Measurements from ENCODE around the gene HOXD9. TPM values are rescaled to one million over a fixed set of nuclear protein-coding genes. Genes with fewer than 3 reads are reported as not detected.

The HOXD9 gene
- total RNA-seq, 2 donors from 2014 or later: 1.4 TPM; not detected in 1

DNA sequence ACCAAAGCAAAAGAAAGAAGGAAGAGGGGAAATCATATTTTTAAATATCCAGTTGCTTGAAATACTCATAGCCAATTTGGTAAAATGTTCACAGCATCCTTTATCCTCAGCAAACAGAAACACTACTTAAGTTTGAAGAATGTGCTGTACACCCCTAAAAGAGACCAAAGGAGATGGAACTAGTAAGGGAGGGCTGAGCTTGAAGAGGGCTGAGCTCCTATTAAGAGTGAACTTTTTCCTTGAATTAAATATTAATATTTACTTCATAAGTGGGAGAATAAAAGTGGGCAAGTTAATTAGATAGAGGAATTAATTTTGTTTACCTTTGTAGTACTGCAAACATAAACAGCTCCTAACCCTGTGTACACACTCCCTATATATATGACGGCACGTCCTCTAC lies 45.7 kb upstream of the HOXD9 start:
- H3K27me3 ChIP-seq (replicated peaks; ENCODE audit: insufficient read depth): peaks cover 75% of the 10 kb centered on the region
- DNase-seq (ENCODE audit: low spot score) (no peak), ATAC-seq (ENCODE audit: insufficient number of reproducible peaks, low FRiP score, low read depth) (no peak)
- H3K36me3 ChIP-seq: no peaks in the 10 kb centered on the region
- no peaks in the 10 kb centered on the region for H3K9me3 ChIP-seq
- TF ChIP-seq, protein P1, sequence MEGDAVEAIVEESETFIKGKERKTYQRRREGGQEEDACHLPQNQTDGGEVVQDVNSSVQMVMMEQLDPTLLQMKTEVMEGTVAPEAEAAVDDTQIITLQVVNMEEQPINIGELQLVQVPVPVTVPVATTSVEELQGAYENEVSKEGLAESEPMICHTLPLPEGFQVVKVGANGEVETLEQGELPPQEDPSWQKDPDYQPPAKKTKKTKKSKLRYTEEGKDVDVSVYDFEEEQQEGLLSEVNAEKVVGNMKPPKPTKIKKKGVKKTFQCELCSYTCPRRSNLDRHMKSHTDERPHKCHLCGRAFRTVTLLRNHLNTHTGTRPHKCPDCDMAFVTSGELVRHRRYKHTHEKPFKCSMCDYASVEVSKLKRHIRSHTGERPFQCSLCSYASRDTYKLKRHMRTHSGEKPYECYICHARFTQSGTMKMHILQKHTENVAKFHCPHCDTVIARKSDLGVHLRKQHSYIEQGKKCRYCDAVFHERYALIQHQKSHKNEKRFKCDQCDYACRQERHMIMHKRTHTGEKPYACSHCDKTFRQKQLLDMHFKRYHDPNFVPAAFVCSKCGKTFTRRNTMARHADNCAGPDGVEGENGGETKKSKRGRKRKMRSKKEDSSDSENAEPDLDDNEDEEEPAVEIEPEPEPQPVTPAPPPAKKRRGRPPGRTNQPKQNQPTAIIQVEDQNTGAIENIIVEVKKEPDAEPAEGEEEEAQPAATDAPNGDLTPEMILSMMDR (IDR thresholded peaks at IDR 0.05): no peak
- no peak overlapping the region for H3K4me3 ChIP-seq
- peaks cover 0 to 19% of the 10 kb centered on the region in 2 donors for H3K4me1 ChIP-seq (ENCODE audit: control insufficient read depth in 1 of 2, low read depth in 2 of 2)
- H3K27ac ChIP-seq: no peak overlapping the region

DNA sequence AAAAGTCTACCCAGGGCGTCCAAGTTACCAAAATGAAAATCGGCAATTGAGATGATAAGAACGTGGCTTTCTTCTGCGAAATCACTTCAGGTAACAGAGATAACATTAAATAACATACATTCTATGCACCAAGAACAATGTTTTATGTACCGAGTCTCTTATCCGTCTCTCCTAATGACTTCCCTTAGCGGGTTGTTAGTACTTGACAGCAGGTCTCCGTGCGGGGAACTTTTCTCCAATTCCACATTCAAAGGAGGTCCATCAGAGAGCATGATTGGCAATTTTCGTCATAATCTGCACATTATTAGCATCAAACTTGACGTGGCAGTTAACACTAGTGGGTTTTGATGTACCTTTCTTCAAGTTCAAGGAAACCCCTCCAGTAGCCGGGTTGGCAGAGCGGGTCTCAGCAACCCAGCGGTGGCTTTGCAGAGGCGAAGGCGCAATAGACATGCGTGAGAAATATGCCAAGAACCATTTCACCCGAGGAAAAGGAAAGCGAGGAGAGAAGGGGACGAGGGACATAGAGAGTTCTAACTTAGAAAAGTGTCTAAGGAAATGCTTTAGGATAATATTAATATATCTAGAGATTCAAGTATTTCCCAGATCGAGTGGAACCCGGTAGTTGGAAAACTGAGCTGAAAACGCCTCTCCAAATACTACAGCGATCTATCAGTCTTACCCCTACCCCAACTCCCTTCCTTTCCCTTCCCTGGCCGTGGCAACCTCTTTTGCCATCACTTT lies 43.8 kb upstream of the HOXD9 start:
- DNase-seq (ENCODE audit: low spot score): no peak
- Histone ChIP-seq H3K27me3 (replicated peaks; ENCODE audit: insufficient read depth) (peaks cover 77% of the 10 kb centered on the region), H3K27ac (no peak overlapping the region), H3K9me3 (no peaks in the 10 kb centered on the region), H3K4me3 (no peak overlapping the region), H3K36me3 (no peaks in the 10 kb centered on the region), H3K4me1 (ENCODE audit: control insufficient read depth in 1 of 2, low read depth in 2 of 2) (peaks cover 0 to 19% of the 10 kb centered on the region in 2 donors)
- TF ChIP-seq, protein P1 (IDR thresholded peaks at IDR 0.05): no peak
- ATAC-seq (ENCODE audit: insufficient number of reproducible peaks, low FRiP score, low read depth): no peak

GRCh38 chr2:176079285-176079830 lies 43.2 kb upstream of the HOXD9 start:
- DNase-seq (ENCODE audit: low spot score): no peak
- no peak for ATAC-seq (ENCODE audit: insufficient number of reproducible peaks, low FRiP score, low read depth)
- TF ChIP-seq, protein P1 (IDR thresholded peaks at IDR 0.05): no peak
- no peaks in the 10 kb centered on the region for H3K9me3 ChIP-seq
- H3K27me3 ChIP-seq (replicated peaks; ENCODE audit: insufficient read depth): peaks cover 81% of the 10 kb centered on the region
- no peaks in the 10 kb centered on the region for H3K36me3 ChIP-seq
- H3K4me1 ChIP-seq (ENCODE audit: control insufficient read depth in 1 of 2, low read depth in 2 of 2): peaks cover 0 to 19% of the 10 kb centered on the region in 2 donors
- peak overlapping the region; percentile 24 for H3K4me3 ChIP-seq
- no peak overlapping the region for H3K27ac ChIP-seq

DNA sequence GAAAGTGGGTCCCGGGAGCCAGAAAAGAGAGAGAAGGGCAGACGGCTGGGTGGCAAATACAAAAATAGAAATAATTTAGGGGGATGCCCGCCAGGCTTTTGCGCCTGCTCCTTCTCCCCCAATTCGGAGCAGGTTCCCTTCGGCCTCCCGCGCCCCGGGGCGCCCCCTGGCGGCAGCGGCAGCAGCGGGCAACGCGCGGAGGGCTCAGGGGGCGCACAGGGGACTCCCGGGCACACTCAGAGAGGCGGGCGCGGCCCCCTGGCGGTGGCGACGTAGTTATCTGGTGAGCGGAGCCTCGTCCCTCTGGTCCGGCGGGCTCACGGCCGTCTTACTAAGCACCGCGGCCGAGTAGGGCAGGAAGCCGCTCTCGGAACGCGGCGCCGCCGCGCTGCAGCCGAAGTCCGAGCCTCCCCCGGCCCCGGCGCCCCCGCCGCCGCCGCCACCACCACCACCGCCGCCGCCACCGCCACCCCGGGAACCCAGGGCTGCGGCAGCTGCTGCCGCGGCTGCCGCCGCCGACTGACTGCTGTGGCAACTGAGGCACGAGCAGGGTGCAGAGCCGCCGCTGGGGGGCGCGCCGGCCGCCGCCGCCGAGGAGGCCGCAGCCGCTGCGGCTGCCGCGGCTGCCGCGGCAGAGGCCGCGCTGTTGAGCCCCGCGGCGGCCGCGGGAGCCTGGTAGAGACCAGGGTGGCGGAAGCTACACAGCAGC lies 42.5 kb upstream of the HOXD9 start:
- H3K27me3 ChIP-seq (replicated peaks; ENCODE audit: insufficient read depth): peaks cover 79% of the 10 kb centered on the region

More for the DNA sequence above, 42.5 kb upstream of the HOXD9 start:
- H3K36me3 ChIP-seq: no peaks in the 10 kb centered on the region
- H3K27ac ChIP-seq: no peak overlapping the region
- peak overlapping the region; percentile 51 for H3K4me3 ChIP-seq
- DNase-seq (ENCODE audit: low spot score): no peak
- TF ChIP-seq, protein P1 (IDR thresholded peaks at IDR 0.05): peak; percentile 56
- H3K9me3 ChIP-seq: no peaks in the 10 kb centered on the region
- peaks cover 0 to 19% of the 10 kb centered on the region in 2 donors for H3K4me1 ChIP-seq (ENCODE audit: control insufficient read depth in 1 of 2, low read depth in 2 of 2)
- no peak for ATAC-seq (ENCODE audit: insufficient number of reproducible peaks, low FRiP score, low read depth)
